ENCODE results near the gene TMTC4.

The TMTC4 gene

GRCh38 chr13:100564444-100565223 lies 110.0 kb downstream of the TMTC4 start:
- Histone ChIP-seq H2BK15ac (replicated peaks; ENCODE audit: low read depth) (no peak overlapping the region), H3K27ac (ENCODE audit: low read depth, low read length) (no peak overlapping the region), H3K4ac (ENCODE audit: low read depth, low read length) (no peak overlapping the region), H3K56ac (ENCODE audit: low read length) (no peak overlapping the region), H3K27me3 (ENCODE audit: insufficient read depth, low read length, poor library complexity) (no peaks in the 10 kb centered on the region), H3K79me1 (ENCODE audit: low read length) (no peaks in the 10 kb centered on the region), H4K8ac (ENCODE audit: low read depth, low read length) (no peak overlapping the region), H3K4me2 (ENCODE audit: low read length) (no peak overlapping the region), H3K23ac (ENCODE audit: low read length) (no peak overlapping the region), H3K4me3 (ENCODE audit: low read length) (no peak overlapping the region), H4K5ac (ENCODE audit: low read length) (no peak overlapping the region), H3K36me3 (ENCODE audit: control insufficient read depth, insufficient read depth, low read length) (no peaks in the 10 kb centered on the region), H3K79me2 (ENCODE audit: control insufficient read depth, insufficient read depth, low read length) (no peaks in the 10 kb centered on the region), H2AK5ac (ENCODE audit: low read length) (no peak overlapping the region), H2BK120ac (ENCODE audit: low read depth, low read length) (no peak overlapping the region), H3K9ac (ENCODE audit: low read length) (no peak overlapping the region), H3K18ac (ENCODE audit: low read length) (no peak overlapping the region), H3K4me1 (ENCODE audit: control insufficient read depth, low read depth, low read length) (no peaks in the 10 kb centered on the region), H2BK5ac (ENCODE audit: low read length) (no peak overlapping the region)
- WGBS (ENCODE audit: extremely low coverage, insufficient coverage, low lambda C conversion rate): 100% methylated on average over 1 of the region's 13 CpGs
- no peak for DNase-seq

GRCh38 chr13:100563779-100564178 lies 110.8 kb downstream of the TMTC4 start:
- Histone ChIP-seq H3K27ac (ENCODE audit: low read depth, low read length) (no peak overlapping the region), H3K79me2 (ENCODE audit: control insufficient read depth, insufficient read depth, low read length) (no peaks in the 10 kb centered on the region), H3K56ac (ENCODE audit: low read length) (no peak overlapping the region), H2BK5ac (ENCODE audit: low read length) (no peak overlapping the region), H4K8ac (ENCODE audit: low read depth, low read length) (no peak overlapping the region), H3K18ac (ENCODE audit: low read length) (no peak overlapping the region), H3K23ac (ENCODE audit: low read length) (no peak overlapping the region), H3K27me3 (ENCODE audit: insufficient read depth, low read length, poor library complexity) (no peaks in the 10 kb centered on the region), H3K79me1 (ENCODE audit: low read length) (no peaks in the 10 kb centered on the region), H2AK5ac (ENCODE audit: low read length) (no peak overlapping the region), H3K4ac (ENCODE audit: low read depth, low read length) (no peak overlapping the region), H3K4me2 (ENCODE audit: low read length) (no peak overlapping the region), H2BK120ac (ENCODE audit: low read depth, low read length) (no peak overlapping the region), H2BK15ac (replicated peaks; ENCODE audit: low read depth) (no peak overlapping the region), H4K5ac (ENCODE audit: low read length) (no peak overlapping the region), H3K4me1 (ENCODE audit: control insufficient read depth, low read depth, low read length) (no peaks in the 10 kb centered on the region), H3K9ac (ENCODE audit: low read length) (no peak overlapping the region), H3K4me3 (ENCODE audit: low read length) (no peak overlapping the region), H3K36me3 (ENCODE audit: control insufficient read depth, insufficient read depth, low read length) (no peaks in the 10 kb centered on the region)
- no peak for DNase-seq
- WGBS (ENCODE audit: extremely low coverage, insufficient coverage, low lambda C conversion rate): no CpG with 5 or more reads among the region's 7 CpGs

- Histone ChIP-seq H2BK15ac (replicated peaks; ENCODE audit: low read depth) (no peak overlapping the region), H3K36me3 (ENCODE audit: control insufficient read depth, insufficient read depth, low read length) (no peaks in the 10 kb centered on the region), H3K18ac (ENCODE audit: low read length) (no peak overlapping the region), H3K23ac (ENCODE audit: low read length) (no peak overlapping the region), H3K4me1 (ENCODE audit: control insufficient read depth, low read depth, low read length) (no peaks in the 10 kb centered on the region), H3K27me3 (ENCODE audit: insufficient read depth, low read length, poor library complexity) (no peaks in the 10 kb centered on the region), H3K79me2 (ENCODE audit: control insufficient read depth, insufficient read depth, low read length) (no peaks in the 10 kb centered on the region), H2AK5ac (ENCODE audit: low read length) (no peak overlapping the region), H3K56ac (ENCODE audit: low read length) (no peak overlapping the region), H2BK5ac (ENCODE audit: low read length) (no peak overlapping the region), H4K5ac (ENCODE audit: low read length) (no peak overlapping the region), H4K8ac (ENCODE audit: low read depth, low read length) (no peak overlapping the region), H3K79me1 (ENCODE audit: low read length) (no peaks in the 10 kb centered on the region), H3K4me2 (ENCODE audit: low read length) (no peak overlapping the region), H2BK120ac (ENCODE audit: low read depth, low read length) (no peak overlapping the region), H3K9ac (ENCODE audit: low read length) (no peak overlapping the region), H3K27ac (ENCODE audit: low read depth, low read length) (no peak overlapping the region), H3K4me3 (ENCODE audit: low read length) (no peak overlapping the region), H3K4ac (ENCODE audit: low read depth, low read length) (no peak overlapping the region)
- DNase-seq: no peak
- no CpG with 5 or more reads among the region's 7 CpGs for WGBS (ENCODE audit: extremely low coverage, insufficient coverage, low lambda C conversion rate)
Observed at GRCh38 chr13:100561599-100562204, 112.9 kb downstream of the TMTC4 start.

GRCh38 chr13:100561158-100561499 lies 113.5 kb downstream of the TMTC4 start:
- H3K79me2 ChIP-seq (ENCODE audit: control insufficient read depth, insufficient read depth, low read length): no peaks in the 10 kb centered on the region
- no CpG with 5 or more reads among the region's 2 CpGs for WGBS (ENCODE audit: extremely low coverage, insufficient coverage, low lambda C conversion rate)
- H2BK5ac ChIP-seq (ENCODE audit: low read length): no peak overlapping the region
- no peak overlapping the region for H4K5ac ChIP-seq (ENCODE audit: low read length)
- no peak overlapping the region for H3K4ac ChIP-seq (ENCODE audit: low read depth, low read length)
- H3K79me1 ChIP-seq (ENCODE audit: low read length): no peaks in the 10 kb centered on the region
- no peak overlapping the region for H3K9ac ChIP-seq (ENCODE audit: low read length)
- DNase-seq: no peak
- H2BK120ac ChIP-seq (ENCODE audit: low read depth, low read length): no peak overlapping the region
- no peak overlapping the region for H3K23ac ChIP-seq (ENCODE audit: low read length)
- H2BK15ac ChIP-seq (replicated peaks; ENCODE audit: low read depth): no peak overlapping the region
- H3K4me3 ChIP-seq (ENCODE audit: low read length): no peak overlapping the region
- H3K27me3 ChIP-seq (ENCODE audit: insufficient read depth, low read length, poor library complexity): no peaks in the 10 kb centered on the region
- H3K18ac ChIP-seq (ENCODE audit: low read length): no peak overlapping the region
- H3K4me1 ChIP-seq (ENCODE audit: control insufficient read depth, low read depth, low read length): no peaks in the 10 kb centered on the region
- H3K4me2 ChIP-seq (ENCODE audit: low read length): no peak overlapping the region
- H3K27ac ChIP-seq (ENCODE audit: low read depth, low read length): no peak overlapping the region
- no peak overlapping the region for H2AK5ac ChIP-seq (ENCODE audit: low read length)
- H3K36me3 ChIP-seq (ENCODE audit: control insufficient read depth, insufficient read depth, low read length): no peaks in the 10 kb centered on the region
- no peak overlapping the region for H4K8ac ChIP-seq (ENCODE audit: low read depth, low read length)
- no peak overlapping the region for H3K56ac ChIP-seq (ENCODE audit: low read length)

- H3K36me3 ChIP-seq (ENCODE audit: control insufficient read depth, insufficient read depth, low read length): no peaks in the 10 kb centered on the region
- H3K18ac ChIP-seq (ENCODE audit: low read length): no peak overlapping the region
- no CpG with 5 or more reads among the region's 15 CpGs for WGBS (ENCODE audit: extremely low coverage, insufficient coverage, low lambda C conversion rate)
- H3K4me3 ChIP-seq (ENCODE audit: low read length): no peak overlapping the region
- no peaks in the 10 kb centered on the region for H3K27me3 ChIP-seq (ENCODE audit: insufficient read depth, low read length, poor library complexity)
- H2BK5ac ChIP-seq (ENCODE audit: low read length): no peak overlapping the region
- no peak for DNase-seq
- no peak overlapping the region for H2BK120ac ChIP-seq (ENCODE audit: low read depth, low read length)
- no peak overlapping the region for H2AK5ac ChIP-seq (ENCODE audit: low read length)
- no peak overlapping the region for H3K4ac ChIP-seq (ENCODE audit: low read depth, low read length)
- H3K23ac ChIP-seq (ENCODE audit: low read length): no peak overlapping the region
- no peaks in the 10 kb centered on the region for H3K79me1 ChIP-seq (ENCODE audit: low read length)
- H3K9ac ChIP-seq (ENCODE audit: low read length): no peak overlapping the region
- no peak overlapping the region for H2BK15ac ChIP-seq (replicated peaks; ENCODE audit: low read depth)
- H3K4me1 ChIP-seq (ENCODE audit: control insufficient read depth, low read depth, low read length): no peaks in the 10 kb centered on the region
- no peak overlapping the region for H3K56ac ChIP-seq (ENCODE audit: low read length)
- H3K79me2 ChIP-seq (ENCODE audit: control insufficient read depth, insufficient read depth, low read length): no peaks in the 10 kb centered on the region
- H4K5ac ChIP-seq (ENCODE audit: low read length): no peak overlapping the region
- H4K8ac ChIP-seq (ENCODE audit: low read depth, low read length): no peak overlapping the region
- no peak overlapping the region for H3K4me2 ChIP-seq (ENCODE audit: low read length)
- H3K27ac ChIP-seq (ENCODE audit: low read depth, low read length): no peak overlapping the region
Observed at GRCh38 chr13:100560498-100561157, 114.0 kb downstream of the TMTC4 start.
